Measurements from ENCODE around the gene GXYLT1.

DNA sequence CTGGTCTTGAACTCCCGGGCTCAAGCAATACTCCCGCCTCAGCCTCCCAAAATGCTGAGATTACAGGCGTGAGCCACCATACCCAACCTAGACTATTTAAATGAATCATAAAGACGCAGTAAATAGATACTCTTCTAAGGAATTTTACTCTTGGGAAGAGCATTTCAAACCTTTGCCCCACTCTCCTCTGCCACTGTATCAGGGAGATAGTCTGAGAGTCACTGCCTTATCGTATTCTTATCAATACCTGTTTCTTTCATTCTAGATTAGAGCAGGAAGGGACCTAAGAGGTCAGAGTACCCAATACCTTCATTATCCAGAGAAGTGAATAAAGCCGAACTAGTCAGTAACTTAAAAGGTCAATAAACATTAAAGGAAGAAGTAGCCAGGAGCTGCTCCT, 15.8 kb downstream of the GXYLT1 start:
- TF ChIP-seq, protein P1, sequence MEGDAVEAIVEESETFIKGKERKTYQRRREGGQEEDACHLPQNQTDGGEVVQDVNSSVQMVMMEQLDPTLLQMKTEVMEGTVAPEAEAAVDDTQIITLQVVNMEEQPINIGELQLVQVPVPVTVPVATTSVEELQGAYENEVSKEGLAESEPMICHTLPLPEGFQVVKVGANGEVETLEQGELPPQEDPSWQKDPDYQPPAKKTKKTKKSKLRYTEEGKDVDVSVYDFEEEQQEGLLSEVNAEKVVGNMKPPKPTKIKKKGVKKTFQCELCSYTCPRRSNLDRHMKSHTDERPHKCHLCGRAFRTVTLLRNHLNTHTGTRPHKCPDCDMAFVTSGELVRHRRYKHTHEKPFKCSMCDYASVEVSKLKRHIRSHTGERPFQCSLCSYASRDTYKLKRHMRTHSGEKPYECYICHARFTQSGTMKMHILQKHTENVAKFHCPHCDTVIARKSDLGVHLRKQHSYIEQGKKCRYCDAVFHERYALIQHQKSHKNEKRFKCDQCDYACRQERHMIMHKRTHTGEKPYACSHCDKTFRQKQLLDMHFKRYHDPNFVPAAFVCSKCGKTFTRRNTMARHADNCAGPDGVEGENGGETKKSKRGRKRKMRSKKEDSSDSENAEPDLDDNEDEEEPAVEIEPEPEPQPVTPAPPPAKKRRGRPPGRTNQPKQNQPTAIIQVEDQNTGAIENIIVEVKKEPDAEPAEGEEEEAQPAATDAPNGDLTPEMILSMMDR (IDR thresholded peaks at IDR 0.05), result no peak
- TF ChIP-seq POLR2A (IDR thresholded peaks at IDR 0.05), result no peak

All from Peyer's patch (tissue), 4 donors.